ENCODE data around the gene SPARC.

GRCh38 chr5:151671950-151672349, 14.8 kb downstream of the SPARC start:
- TF ChIP-seq POLR2A (IDR thresholded peaks at IDR 0.05) (no peak), CTCF (IDR thresholded peaks at IDR 0.05) (no peak)
